ENCODE data around the gene OR11L1. TPM values are rescaled to one million over a fixed set of nuclear protein-coding genes. Genes with fewer than 3 reads are reported as not detected.
A peak's percentile ranks its signal among the peaks of the same experiment; 100 is the strongest.

OR11L1 gene
- total RNA-seq, 2 donors from 2014 or later, result not detected

DNA sequence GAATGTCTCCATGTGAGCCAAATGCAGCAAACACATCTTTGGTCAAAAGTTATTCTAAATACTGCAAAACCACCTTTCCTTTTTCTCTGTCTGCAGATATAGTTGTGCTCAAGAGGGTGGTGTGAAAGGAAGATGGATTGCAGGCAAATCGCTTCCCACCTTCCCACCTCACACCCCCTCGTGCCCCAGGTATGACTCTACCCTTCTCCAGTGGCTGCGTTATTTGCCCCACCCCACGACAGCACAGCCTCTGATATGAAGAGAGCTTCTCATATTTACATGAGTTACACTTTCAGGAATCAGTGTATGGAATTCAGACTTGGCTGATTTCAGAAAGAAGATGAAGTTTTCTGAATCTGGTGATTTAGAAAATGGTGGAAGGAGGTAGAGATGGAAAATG, 21.1 kb upstream of the OR11L1 start:
- no peak overlapping the region for H3K4me3 ChIP-seq
- TF ChIP-seq, protein P1, sequence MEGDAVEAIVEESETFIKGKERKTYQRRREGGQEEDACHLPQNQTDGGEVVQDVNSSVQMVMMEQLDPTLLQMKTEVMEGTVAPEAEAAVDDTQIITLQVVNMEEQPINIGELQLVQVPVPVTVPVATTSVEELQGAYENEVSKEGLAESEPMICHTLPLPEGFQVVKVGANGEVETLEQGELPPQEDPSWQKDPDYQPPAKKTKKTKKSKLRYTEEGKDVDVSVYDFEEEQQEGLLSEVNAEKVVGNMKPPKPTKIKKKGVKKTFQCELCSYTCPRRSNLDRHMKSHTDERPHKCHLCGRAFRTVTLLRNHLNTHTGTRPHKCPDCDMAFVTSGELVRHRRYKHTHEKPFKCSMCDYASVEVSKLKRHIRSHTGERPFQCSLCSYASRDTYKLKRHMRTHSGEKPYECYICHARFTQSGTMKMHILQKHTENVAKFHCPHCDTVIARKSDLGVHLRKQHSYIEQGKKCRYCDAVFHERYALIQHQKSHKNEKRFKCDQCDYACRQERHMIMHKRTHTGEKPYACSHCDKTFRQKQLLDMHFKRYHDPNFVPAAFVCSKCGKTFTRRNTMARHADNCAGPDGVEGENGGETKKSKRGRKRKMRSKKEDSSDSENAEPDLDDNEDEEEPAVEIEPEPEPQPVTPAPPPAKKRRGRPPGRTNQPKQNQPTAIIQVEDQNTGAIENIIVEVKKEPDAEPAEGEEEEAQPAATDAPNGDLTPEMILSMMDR (IDR thresholded peaks at IDR 0.05), result no peak
- TF ChIP-seq POLR2A (IDR thresholded peaks at IDR 0.05), result no peak
- no peak for TF ChIP-seq POLR2AphosphoS5 (IDR thresholded peaks at IDR 0.05)
- no peaks in the 10 kb centered on the region for H3K4me1 ChIP-seq (replicated peaks)
- intact Hi-C loops (cut with DNase I), result no loop called here
- WGBS, result 74% methylated on average over 4 of the region's 4 CpGs
- H3K36me3 ChIP-seq, result no peaks in the 10 kb centered on the region
- H3K9me3 ChIP-seq, result no peaks in the 10 kb centered on the region
- H3K27me3 ChIP-seq (replicated peaks; ENCODE audit: insufficient read depth), result no peaks in the 10 kb centered on the region
- no peak for DNase-seq (ENCODE audit: low spot score)
- no peak overlapping the region for H3K27ac ChIP-seq

DNA sequence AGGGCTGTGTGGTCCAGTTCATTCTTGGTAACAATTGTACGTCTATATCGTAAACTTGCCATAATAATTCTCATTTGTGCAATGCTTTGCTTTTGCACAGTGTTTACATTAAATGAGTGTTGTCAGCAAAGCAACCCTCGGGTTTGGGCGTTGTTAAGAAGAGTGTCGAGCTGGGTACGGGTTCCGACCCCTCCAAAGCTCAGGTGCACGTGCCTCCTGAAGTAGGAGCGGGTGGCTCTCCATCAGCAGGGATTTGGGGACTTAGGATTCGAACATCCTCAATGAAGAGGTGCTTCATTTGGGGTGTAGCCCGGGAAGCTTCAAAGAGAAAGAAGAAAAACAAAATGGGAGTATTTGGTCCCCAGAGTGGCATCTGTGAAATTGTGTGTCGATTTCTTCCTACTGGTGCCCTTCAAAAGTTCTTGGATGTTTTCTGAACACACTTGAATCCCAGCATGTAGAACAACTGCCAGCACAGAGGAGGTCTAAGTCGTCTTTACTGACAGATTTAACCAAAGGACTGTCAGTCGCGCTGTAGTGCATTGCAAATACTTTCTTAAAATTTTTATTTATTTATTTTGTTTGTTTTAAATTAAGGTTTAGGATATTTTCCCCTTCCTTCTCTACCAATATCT, 16.4 kb upstream of the OR11L1 start:
- Histone ChIP-seq H3K36me3 (no peaks in the 10 kb centered on the region), H3K27me3 (replicated peaks; ENCODE audit: insufficient read depth) (no peaks in the 10 kb centered on the region), H3K4me1 (replicated peaks) (no peaks in the 10 kb centered on the region), H3K4me3 (peak overlapping the region; percentile 13 to 38), H3K9me3 (no peaks in the 10 kb centered on the region), H3K27ac (no peak overlapping the region)
- WGBS, result 45% methylated on average over 15 of the region's 15 CpGs
- DNase-seq (ENCODE audit: low spot score), result no peak
- intact Hi-C loops (cut with DNase I), result no loop called here
- TF ChIP-seq, protein P1 (IDR thresholded peaks at IDR 0.05), result no peak
- no peak for TF ChIP-seq POLR2A (IDR thresholded peaks at IDR 0.05)
- no peak for TF ChIP-seq POLR2AphosphoS5 (IDR thresholded peaks at IDR 0.05)

DNA sequence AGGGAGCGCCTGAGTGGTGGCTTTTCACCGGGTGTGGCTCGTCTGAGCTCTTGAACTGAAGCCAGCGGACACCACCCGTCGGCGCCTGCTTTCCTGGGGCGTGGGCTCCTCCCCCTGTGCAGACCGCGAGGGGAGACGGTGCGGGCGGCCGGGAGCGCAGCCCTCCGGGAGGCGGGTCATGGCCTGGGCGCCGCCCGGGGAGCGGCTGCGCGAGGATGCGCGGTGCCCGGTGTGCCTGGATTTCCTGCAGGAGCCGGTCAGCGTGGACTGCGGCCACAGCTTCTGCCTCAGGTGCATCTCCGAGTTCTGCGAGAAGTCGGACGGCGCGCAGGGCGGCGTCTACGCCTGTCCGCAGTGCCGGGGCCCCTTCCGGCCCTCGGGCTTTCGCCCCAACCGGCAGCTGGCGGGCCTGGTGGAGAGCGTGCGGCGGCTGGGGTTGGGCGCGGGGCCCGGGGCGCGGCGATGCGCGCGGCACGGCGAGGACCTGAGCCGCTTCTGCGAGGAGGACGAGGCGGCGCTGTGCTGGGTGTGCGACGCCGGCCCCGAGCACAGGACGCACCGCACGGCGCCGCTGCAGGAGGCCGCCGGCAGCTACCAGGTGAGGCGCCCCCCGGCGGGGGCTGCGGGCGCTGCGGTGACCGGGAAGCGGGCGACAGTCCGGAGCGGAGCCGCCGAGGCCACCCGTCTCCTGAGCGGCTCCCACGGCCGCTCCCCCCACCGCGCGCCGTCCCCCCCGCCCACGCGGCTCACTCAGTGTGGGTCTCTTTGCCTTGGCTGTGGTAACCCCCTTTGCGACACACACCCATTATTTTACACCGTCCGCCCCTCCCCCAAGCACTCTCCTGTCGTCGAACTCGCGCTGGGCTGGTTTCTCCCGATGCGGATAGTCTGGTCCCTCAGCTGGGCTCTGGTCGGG, 15.6 kb upstream of the OR11L1 start, which contains the start of gene TRIM58:
TRIM58 (plus strand) TSS at position 119 of the 916 bp plus-strand sequence; CDS start at position 179, 60 bp downstream.
- DNase-seq (ENCODE audit: low spot score), result no peak
- peak within 1 kb of the TSS in 1 of 2 donors; percentile 53 for H3K27ac ChIP-seq
- intact Hi-C loops (cut with DNase I), result no loop called here
- H3K9me3 ChIP-seq, result no peaks in the 10 kb centered on the region
- no peaks in the 10 kb centered on the region for H3K27me3 ChIP-seq (replicated peaks; ENCODE audit: insufficient read depth)
- H3K4me1 ChIP-seq (replicated peaks), result no peaks in the 10 kb centered on the region
- 3% methylated on average over 56 of the region's 109 CpGs for WGBS
- TF ChIP-seq POLR2A (IDR thresholded peaks at IDR 0.05), result no peak
- TF ChIP-seq, protein P1 (IDR thresholded peaks at IDR 0.05), result peak in 1 of 4 experiments; percentile 15
- no peaks in the 10 kb centered on the region for H3K36me3 ChIP-seq
- peak within 1 kb of the TSS; percentile 13 to 38 for H3K4me3 ChIP-seq

DNA sequence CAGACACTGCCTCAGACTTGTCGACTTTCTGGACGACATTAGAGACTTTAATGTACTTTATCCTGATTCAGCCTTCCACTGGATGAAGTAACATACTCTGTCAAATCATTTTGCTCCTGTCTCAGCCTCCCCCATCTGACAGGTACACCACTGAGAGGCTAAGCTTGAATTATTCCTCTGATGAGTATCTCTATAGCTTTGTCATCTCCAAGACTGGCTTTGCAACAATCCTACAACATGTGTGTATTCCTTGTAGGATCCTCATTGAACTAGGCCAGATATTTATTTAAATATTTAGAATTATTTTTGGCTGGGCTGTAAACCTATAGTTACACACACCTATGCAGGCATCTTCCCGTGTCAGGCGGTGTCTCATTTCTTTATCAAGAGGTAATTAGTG, 14.2 kb upstream of the OR11L1 start:
- Histone ChIP-seq H3K4me3 (no peak overlapping the region), H3K9me3 (no peaks in the 10 kb centered on the region), H3K4me1 (replicated peaks) (no peaks in the 10 kb centered on the region), H3K27ac (no peak overlapping the region), H3K36me3 (no peaks in the 10 kb centered on the region), H3K27me3 (replicated peaks; ENCODE audit: insufficient read depth) (no peaks in the 10 kb centered on the region)
- intact Hi-C loops (cut with DNase I), result no loop called here
- TF ChIP-seq POLR2AphosphoS5 (IDR thresholded peaks at IDR 0.05) (no peak), POLR2A (IDR thresholded peaks at IDR 0.05) (no peak)
- TF ChIP-seq, protein P1 (IDR thresholded peaks at IDR 0.05), result no peak
- WGBS, result 80% methylated on average over 4 of the region's 4 CpGs
- DNase-seq (ENCODE audit: low spot score), result no peak

Measured in prostate gland (tissue), 2 donors.